Astrocyte of the cerebellum (primary cell): ENCODE results near the gene PI4K2B.

ENCODE experiments used
- DNase-seq: peaks from one replicate; pipeline ENCODE4 v3.0.0-alpha.2; 2011; ENCODE audit warnings: low read depth
- H3K4me3 ChIP-seq: 2 replicates; pipeline ENCODE4 v1.5.1; 2011; ENCODE audit warnings: mild to moderate bottlenecking, low read depth, low read length, moderate library complexity
- in situ Hi-C: cut with HindIII; loops from 2 replicates; pipeline ENCODE4 v1.10.0; 2017; ENCODE audit warnings: low sequenced_read_pairs
- TF ChIP-seq, protein P1 (sequence below): IDR thresholded peaks from 2 replicates; pipeline ENCODE4 v1.5.1; 2012; ENCODE audit warnings: low read length, low read depth, moderate library complexity, mild to moderate bottlenecking; ENCODE audit errors: missing control alignments

Gene PI4K2B

DNA sequence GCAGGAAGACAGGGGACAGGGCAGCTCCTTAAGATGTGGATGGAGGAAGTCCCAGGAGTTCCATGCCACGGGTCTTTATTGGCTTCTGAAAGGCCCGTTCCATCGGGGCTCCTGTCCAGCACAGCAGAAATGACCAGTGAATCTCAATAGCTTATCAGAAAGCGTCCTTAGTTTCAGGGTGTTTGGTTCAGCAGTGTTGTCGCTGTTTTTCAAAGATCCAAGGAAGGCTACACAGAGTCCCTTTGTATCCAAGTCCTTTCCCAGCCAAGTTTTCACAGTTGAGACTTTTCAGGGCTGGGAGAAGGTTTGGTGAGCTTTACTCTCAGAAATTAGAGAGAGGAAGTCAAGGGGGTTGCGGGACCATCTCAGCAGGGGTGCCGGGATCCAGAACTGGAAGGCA is 73.8 kb downstream of the PI4K2B start:
- in situ Hi-C loops = no loop called here
- TF ChIP-seq, protein P1, sequence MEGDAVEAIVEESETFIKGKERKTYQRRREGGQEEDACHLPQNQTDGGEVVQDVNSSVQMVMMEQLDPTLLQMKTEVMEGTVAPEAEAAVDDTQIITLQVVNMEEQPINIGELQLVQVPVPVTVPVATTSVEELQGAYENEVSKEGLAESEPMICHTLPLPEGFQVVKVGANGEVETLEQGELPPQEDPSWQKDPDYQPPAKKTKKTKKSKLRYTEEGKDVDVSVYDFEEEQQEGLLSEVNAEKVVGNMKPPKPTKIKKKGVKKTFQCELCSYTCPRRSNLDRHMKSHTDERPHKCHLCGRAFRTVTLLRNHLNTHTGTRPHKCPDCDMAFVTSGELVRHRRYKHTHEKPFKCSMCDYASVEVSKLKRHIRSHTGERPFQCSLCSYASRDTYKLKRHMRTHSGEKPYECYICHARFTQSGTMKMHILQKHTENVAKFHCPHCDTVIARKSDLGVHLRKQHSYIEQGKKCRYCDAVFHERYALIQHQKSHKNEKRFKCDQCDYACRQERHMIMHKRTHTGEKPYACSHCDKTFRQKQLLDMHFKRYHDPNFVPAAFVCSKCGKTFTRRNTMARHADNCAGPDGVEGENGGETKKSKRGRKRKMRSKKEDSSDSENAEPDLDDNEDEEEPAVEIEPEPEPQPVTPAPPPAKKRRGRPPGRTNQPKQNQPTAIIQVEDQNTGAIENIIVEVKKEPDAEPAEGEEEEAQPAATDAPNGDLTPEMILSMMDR = no peak
- H3K4me3 ChIP-seq = no peak overlapping the region
- no peak for DNase-seq

DNA sequence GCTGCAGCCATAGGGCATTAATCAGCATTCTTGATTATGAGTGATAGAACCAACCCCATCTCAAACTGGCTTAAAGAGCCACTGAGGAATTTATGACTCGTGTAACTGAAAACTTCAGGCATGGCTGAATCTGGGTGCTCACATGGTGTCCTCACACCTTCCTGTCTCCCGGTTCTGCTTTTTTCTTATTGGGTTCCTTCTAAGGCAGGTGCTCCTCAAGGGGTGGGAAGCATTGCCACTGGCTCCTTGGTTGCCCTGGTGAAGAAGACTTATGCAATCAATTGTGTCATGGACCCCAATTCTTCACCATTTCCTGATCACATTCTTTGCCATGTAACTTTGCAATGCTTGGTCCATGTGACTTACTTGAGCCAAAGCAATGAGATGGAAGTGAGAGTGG is 74.5 kb downstream of the PI4K2B start:
- no peak for DNase-seq
- in situ Hi-C loops = no loop called here
- TF ChIP-seq, protein P1 = no peak
- H3K4me3 ChIP-seq = no peak overlapping the region

DNA sequence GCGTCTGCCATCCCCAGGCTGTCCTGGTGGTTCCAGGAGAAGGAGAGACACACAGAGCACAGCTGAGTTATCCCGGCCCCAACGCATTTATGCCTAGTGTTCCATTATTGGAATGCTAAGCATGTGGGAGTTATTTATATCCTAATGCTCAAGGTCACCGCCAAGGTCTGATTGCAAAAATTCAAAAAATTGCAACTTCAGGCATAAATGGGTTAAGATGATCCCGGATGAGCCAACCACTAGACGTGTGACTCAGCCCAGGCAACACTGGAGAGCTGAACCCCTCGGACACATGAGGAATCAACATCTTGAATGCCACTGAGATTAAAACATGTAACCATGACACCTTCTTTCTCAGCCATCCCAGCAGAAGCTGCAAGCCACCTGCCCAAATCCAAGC is 74.9 kb downstream of the PI4K2B start:
- in situ Hi-C loops = no loop called here
- H3K4me3 ChIP-seq = no peak overlapping the region
- DNase-seq = no peak
- TF ChIP-seq, protein P1 = no peak

DNA sequence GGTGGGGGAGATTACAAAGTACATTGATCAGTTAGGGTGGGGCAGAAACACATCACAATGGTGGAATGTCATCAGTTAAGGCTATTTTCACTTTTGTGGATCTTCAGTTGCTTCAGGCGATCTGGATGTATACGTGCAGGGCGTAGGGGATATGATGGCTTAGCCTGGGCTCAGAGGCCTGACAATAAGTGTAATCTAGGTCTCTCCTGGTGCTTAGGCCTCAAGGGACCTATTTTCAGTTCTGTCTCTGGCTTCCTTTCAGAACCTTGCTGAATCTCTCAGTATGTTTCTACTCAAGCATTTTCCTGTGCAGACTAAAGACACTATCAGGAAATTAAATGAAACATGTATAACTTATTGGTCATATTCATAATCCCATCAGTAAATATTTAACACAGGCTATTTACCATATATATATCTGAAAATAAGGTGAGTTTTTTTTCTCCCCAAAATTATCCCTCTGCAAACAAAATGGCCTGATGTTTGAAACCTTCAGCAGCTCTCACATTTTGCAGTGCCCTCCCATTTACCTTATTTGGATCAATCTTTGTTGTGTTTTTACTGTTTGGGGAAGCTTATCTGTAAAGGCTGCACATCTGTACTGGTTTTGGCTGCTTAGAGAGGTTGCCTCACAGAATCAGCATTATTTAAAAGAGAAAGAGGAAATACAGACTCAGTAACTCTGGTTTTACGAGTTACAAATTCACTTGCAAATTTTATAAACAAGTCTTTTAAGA is 76.4 kb downstream of the PI4K2B start:
- TF ChIP-seq, protein P1 = no peak
- in situ Hi-C loops = no loop called here
- no peak for DNase-seq
- H3K4me3 ChIP-seq = no peak overlapping the region

DNA sequence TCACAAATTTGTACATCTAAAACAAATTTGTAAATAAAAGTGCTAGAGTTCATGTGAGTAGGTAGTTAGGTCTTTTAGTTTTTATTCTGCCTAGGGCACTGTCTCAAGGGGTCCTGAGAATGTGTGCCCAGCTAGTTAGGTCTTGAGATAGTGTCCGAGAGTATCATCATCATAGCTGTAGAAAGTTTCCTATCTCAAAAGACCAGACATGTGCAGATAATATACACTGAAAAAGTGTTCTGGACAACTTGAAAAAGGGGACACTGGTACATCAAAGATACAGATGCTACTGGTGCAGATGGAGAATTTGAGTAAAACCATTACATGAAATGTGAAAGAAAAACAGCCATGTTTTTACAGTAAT is 77.0 kb downstream of the PI4K2B start:
- H3K4me3 ChIP-seq = no peak overlapping the region
- in situ Hi-C loops = no loop called here
- TF ChIP-seq, protein P1 = no peak
- DNase-seq = no peak

DNA sequence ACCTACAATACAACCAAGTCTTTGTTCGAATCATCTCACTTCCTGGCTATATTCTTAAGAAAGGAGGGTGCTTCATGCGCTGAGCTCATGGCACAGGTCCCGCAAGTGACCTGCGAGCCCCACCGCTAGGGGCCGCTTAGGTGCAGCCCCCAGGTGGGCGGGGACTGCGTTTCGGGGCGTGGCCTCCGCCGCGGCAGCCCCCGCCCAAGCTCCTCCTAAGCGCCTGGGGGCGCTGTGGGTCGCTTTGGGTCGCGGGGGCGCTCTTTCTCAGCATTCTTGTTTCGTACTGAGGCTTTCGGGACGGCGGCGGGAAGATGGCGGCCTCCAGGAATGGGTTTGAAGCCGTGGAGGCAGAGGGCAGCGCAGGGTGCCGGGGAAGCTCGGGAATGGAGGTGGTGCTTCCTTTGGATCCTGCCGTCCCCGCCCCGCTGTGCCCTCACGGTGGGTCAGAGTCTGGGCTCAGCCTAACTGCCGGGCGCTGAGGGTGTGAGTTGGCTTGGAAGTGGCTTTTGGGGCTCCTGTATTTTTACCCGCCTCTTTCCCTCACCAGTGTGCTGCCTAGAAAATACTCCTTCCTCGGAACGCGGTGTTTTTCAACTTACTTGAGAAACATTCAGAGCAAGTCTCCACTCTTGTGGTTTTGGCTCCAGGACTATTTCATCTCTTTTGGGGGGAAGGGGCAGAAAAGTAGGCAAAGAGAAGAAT is 78.8 kb downstream of the PI4K2B start, which contains the start of gene ZCCHC4:
TSS of gene ZCCHC4 (plus strand) at position 279 of the 705 bp plus-strand sequence. CDS start at position 315, 36 bp downstream.
- peak; percentile 81 for DNase-seq
- in situ Hi-C loops = no loop called here
- H3K4me3 ChIP-seq = peak within 1 kb of the TSS; percentile 77
- TF ChIP-seq, protein P1 = peak; percentile 100
